DMS79 treated with DMSO at 0.1 percent for 48 hours (cell line): ENCODE data around the gene TELO2.
"Not testable (repeated sequence)": the region's sequence is repeated elsewhere in the genome, so short reads cannot be mapped to it uniquely, and the experiment has no call there.

Source experiments
- DNase-seq: peaks from one replicate; lab custom pipeline; 2025; lab: John Stamatoyannopoulos, UW

TELO2 gene

GRCh38 chr16:1475552-1476114 lies 17.5 kb upstream of the TELO2 start:
- DNase-seq = no peak

GRCh38 chr16:1477033-1477432 lies 16.1 kb upstream of the TELO2 start:
- DNase-seq = no peak

GRCh38 chr16:1478937-1479336 lies 14.2 kb upstream of the TELO2 start:
- not testable (repeated sequence) for DNase-seq

- DNase-seq = no peak
Observed at GRCh38 chr16:1481906-1482835, 11.0 kb upstream of the TELO2 start.

- DNase-seq = no peak
Observed at GRCh38 chr16:1485847-1486496, 7.2 kb upstream of the TELO2 start.

- no peak for DNase-seq
Observed at GRCh38 chr16:1486551-1487390, 6.4 kb upstream of the TELO2 start.

- DNase-seq = no peak
Observed at GRCh38 chr16:1487395-1488053, 5.6 kb upstream of the TELO2 start.

GRCh38 chr16:1488054-1488601 lies 5.0 kb upstream of the TELO2 start:
- DNase-seq = no peak

- DNase-seq = no peak
Observed at GRCh38 chr16:1488619-1489018, 4.5 kb upstream of the TELO2 start, which contains the start of gene PTX4. PTX4 (minus strand) TSS chr16:1488944; CDS start chr16:1488909, 35 bp downstream.

- no peak for DNase-seq
Observed at GRCh38 chr16:1489077-1489476, 4.1 kb upstream of the TELO2 start.

GRCh38 chr16:1491327-1491726 lies 1.8 kb upstream of the TELO2 start:
- DNase-seq = no peak

GRCh38 chr16:1492082-1492922 lies 858 bp upstream of the TELO2 start:
- DNase-seq = no peak

- no peak for DNase-seq
Observed at GRCh38 chr16:1493746-1494094, 560 bp downstream of the TELO2 start.

GRCh38 chr16:1494129-1494640 lies 1.0 kb downstream of the TELO2 start:
- no peak for DNase-seq

- no peak for DNase-seq
Observed at GRCh38 chr16:1494711-1495110, 1.6 kb downstream of the TELO2 start.

GRCh38 chr16:1495211-1495888 lies 2.2 kb downstream of the TELO2 start:
- DNase-seq = no peak

- DNase-seq = no peak
Observed at GRCh38 chr16:1495889-1496262, 2.7 kb downstream of the TELO2 start.

- no peak for DNase-seq
Observed at GRCh38 chr16:1496464-1496863, 3.3 kb downstream of the TELO2 start.

- no peak for DNase-seq
Observed at GRCh38 chr16:1497014-1497598, 3.9 kb downstream of the TELO2 start.
